UCSD-AML1 (cell line): ENCODE results near the gene ANKRD52.
"Not testable (repeated sequence)": the region's sequence is repeated elsewhere in the genome, so short reads cannot be mapped to it uniquely, and the experiment has no call there.

ENCODE experiments used
- DNase-seq: peaks from one replicate; lab custom pipeline; 2025; ENCODE audit not compliant: unreplicated experiment; lab: John Stamatoyannopoulos, UW

ANKRD52 gene

DNA sequence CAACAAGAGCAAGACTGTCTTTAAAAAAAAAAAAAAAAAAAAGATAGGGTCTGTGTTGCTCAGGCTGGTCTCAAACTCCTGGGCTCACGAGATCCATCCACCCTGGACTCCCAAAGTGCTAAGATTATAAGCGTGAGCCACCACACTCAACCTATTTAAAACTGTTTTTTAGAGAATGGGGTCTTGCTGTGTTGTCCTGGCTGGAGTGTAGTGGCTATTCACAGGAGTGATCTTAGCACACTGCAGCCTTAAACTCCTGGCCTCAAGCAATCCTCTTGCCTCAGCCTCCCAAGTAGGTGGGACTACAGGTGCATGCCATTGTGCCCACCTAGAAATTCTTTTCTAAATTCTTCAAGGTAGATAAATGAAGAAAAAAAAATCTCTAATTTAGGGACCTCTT lies 16.1 kb upstream of the ANKRD52 start:
- DNase-seq, result no peak

GRCh38 chr12:56272468-56272867 lies 14.3 kb upstream of the ANKRD52 start:
- not testable (repeated sequence) for DNase-seq

GRCh38 chr12:56271031-56271430 lies 12.8 kb upstream of the ANKRD52 start:
- DNase-seq, result no peak

- no peak for DNase-seq
Observed at GRCh38 chr12:56267443-56268071, 9.4 kb upstream of the ANKRD52 start.

DNA sequence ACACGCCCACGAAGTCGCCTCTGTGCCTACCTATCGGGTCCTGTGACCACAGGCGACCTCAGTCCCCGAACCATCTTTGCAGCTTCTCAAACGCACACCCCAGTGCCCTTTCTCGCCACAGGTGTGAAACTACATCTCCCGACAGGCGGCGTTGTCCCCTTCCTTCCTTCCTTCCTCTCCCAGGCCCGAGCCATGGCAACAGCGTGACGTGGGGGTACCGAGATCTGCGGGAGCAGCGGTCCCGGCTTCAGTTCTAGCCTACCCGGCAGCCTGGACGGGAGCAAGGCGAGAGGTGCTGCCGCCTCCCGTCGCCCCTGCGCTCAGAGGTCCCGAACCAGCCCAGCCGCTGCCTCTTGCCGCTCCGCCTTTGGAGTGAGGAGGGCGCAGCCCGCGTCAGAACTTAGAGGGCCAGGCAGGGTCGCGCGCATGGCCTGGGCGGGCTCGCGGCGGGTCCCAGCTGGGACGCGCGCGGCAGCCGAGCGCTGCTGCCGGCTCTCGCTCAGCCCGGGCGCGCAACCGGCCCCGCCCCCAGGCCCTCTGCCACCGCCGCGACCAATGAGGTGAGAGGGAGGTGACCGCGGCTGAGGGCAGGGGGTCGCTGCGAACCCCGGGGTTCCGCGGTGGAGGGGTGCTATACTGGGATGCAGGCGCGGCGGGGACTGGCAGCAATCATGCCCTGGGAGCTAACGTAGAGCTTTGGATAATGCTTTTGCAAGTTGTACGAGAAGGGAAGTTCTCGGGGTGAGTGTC lies 8.7 kb upstream of the ANKRD52 start, which contains the start of gene COQ10A:
TSS of gene COQ10A (plus strand) at position 250 of the 750 bp plus-strand sequence. CDS start at position 427, 177 bp downstream.
- DNase-seq, result peak; percentile 89

DNA sequence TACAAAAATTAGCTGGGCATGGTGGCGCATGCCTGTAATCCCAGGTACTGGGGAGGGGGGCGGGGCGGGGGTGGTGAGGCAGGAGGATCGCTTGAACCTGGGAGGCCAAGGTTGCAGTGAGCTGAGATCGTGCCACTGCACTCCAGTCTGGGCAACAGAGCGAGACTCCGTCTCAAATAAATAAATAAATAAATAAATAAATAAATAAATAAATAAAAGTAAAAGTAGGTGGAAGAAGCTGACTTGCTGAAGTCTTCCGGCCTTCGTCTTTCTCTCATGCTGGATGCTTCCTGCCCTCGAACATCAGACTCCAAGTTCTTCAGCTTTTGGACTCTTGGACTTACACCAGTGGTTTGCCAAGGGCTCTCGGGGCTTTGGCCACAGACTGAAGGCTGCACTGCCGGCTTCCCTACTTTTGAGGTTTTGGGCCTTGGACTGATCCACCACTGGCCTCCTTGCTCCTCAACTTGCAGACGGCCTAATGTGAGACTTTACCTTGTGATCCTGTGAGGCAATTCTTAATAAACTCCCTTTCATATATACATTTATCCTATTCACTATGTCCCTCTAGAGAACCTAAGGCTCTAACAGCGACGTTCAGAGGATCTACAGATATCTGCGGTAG lies 8.0 kb upstream of the ANKRD52 start:
- DNase-seq, result not testable (repeated sequence)

DNA sequence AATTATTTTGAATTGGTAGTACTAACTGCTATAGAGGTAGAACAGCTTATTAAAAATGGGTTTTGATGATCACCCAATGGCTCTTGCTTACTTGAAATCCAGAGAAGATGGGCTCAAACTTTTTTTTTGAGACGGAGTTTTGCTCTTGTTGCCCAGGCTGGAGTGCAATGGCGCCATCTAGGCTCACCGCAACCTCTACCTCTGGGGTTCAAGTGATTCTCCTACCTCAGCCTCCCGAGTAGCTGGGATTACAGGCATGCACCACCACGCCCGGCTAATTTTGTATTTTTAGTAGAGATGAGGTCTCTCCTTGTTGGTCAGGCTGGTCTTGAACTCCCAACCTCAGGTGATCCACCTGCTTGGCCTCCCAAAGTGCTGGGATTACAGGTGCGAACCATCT lies 4.8 kb upstream of the ANKRD52 start:
- DNase-seq, result not testable (repeated sequence)

- DNase-seq, result no peak
Observed at GRCh38 chr12:56261503-56262232, 3.5 kb upstream of the ANKRD52 start.

- no peak for DNase-seq
Observed at GRCh38 chr12:56260921-56261320, 2.7 kb upstream of the ANKRD52 start.

DNA sequence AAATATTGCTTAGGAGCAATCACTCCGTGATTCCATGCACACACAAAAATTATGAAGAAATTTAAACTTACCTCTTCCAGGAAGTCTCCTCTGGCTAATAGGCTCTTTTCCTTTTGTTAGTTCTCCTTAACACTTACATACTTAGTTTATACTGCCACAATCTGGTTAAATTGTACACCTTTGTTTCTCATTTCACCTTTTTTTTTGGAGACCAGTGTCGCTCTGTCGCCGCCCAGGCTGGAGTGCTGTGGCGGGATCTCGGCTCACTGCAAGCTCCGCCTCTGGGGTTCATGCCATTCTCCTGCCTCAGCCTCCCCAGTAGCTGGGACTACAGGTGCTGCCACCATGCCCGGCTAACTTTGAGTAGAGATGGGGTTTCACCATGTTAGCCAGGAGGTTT lies 2.2 kb upstream of the ANKRD52 start:
- DNase-seq, result no peak

DNA sequence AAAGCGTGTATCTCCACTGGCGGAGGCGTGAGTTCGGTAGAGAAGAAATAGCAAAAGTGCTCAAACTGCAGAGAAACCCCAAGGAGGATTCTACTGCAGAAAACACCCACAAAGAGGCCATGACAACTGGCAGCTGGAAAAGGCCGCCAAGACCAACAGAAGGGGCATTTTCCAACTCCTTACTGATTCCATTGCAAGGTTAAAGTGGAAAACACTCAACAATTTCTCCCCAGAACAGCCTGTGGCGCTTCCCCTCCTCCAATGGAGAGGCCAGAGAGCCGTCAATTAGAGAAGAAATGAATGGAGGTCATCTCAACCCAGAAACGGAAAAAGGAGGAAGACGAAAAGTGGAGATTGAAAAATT lies 618 bp upstream of the ANKRD52 start:
- DNase-seq, result no peak

DNA sequence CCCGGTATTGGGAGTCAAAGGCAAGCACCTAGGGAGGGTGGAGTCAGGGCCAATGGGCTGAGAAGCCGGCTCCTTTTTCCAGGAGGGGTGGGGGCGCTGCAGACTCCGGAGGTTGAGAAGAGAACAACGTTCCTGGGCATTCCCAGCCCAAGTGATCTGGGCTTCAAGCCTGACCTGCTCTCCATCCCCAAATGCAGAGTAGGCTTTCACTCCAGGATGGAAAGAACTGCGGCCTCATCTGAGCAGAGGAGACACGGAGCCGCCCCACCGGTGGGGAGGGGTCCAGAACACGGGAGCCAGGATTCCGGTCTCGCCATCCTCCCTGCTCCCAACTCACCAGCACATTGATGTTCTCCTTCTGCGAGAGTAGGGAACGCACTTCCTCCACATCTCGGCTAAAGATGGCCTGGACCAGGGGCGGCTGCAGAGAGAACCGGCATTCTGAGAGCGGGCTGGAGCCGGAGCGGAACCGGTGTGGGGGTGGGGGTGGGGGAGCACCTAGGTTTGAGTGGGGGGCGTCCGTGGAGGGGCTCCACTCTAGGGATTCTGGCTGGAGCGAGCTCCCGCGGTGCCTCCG lies 605 bp downstream of the ANKRD52 start:
- DNase-seq, result peak; percentile 39

DNA sequence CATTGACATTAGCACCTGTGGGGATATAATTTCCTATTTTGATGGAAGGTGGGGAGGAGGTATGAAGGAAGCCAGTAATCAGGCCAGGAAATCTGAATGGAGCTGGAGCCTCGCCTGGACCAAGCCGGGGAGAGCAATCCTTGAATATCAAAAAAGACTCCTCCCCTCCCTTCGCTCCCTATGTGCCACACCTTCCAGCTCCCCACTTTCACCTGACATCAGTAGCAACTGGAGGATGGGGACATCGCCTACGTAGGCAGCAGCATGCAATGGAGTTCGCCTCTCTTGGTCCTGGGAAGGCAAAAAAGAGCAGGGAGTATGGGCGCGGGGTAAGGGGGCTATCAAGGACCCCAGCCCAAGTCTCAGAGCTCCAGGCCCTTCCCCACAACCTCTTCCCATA lies 1.1 kb downstream of the ANKRD52 start:
- DNase-seq, result no peak

DNA sequence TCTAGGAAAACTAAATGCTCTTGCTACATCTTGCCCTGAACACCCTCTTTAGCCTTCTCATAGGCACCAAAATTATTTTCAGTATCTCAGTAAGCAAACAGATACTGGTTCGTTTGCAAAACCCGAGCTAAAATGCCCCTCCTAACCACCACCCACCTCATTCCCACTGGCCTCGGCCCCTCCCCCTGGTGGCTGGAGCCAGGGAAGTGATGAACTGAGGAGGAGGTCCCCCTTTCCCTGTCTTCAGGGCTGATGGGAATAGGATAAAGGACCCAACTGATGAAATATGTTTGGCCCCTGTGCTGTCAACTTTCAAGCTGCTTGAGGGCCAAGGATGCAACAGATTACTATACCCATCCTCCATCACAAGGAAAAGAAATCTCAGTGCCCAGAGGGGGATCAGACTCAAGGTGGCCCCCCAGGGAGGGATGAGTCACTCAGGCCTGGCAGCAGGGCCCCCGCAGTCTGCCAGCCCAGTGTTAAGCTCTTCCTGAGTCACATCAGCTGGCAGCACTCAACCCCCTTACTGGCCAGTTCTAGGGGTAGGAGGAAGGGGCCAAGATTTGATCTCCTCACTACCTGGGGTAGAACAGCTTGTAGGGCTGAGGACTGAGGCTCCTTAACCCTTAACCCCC lies 1.7 kb downstream of the ANKRD52 start:
- no peak for DNase-seq

DNA sequence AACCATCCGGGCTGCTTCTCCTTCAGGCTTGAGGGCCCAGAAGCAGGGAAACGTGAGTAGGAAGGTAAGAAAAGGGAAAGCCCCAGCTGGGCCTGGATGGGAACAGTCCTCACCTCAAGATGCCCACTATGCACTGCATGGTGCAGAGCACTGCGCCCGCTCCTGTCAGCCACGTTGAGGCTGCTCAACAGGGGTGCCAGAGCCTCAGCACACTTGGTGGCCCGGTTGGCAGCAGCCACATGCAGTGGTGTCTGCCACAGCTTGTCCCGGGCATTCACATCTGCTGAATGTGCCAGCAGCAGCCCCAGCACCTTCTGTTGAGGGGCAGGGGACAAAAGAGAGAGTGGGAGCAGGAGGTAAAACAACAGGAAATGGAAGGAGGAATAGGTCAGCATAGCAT lies 2.5 kb downstream of the ANKRD52 start:
- DNase-seq, result no peak

- DNase-seq, result no peak
Observed at GRCh38 chr12:56253091-56253490, 5.1 kb downstream of the ANKRD52 start.

GRCh38 chr12:56252649-56253048 lies 5.5 kb downstream of the ANKRD52 start:
- no peak for DNase-seq

GRCh38 chr12:56248711-56249110 lies 9.5 kb downstream of the ANKRD52 start:
- no peak for DNase-seq

DNA sequence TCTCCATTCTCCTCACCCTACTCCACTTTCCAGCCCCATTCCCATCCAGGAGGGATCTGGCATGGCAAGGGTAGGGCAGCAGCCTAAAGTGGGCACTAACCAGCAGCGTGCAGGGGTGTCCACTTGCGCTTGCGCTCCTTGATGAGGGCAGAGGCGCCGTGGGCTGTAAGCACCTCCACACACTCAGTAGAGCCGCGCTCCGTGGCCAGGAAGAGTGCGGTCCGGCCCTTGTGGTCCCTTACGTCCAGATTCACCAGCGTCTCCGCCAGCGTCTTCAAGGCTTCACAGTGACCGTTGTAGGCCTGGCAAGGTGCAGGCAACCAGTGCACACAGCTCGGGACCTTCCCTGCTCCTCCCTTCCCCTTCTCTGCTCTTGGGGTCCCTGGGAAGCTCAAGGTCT lies 10.3 kb downstream of the ANKRD52 start:
- DNase-seq, result no peak

GRCh38 chr12:56244494-56244893 lies 13.7 kb downstream of the ANKRD52 start:
- no peak for DNase-seq

DNA sequence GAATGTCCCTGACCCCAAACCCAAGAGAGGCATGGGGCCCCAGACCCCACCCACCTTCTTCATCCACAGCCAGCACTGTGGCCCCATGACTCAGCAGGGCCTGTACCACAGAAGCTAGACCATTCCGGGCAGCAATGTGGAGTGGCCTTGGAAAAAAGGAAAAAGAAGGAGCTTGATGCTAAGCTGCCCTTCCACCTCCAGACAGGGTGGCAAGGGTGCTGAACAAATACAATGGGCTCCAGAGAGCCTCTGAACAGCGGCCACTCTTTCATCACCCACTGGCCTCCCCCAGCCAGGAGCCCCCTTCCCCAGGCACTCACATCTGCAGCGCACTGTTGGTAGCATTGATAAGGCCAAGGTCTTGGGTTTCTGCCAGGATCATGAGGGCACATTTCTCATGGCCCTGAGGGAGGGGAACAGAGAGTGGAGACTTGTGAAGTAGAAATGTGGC lies 14.4 kb downstream of the ANKRD52 start:
- DNase-seq, result no peak
